GM12878 (cell line): ENCODE results near the gene SOX5. TPM values are rescaled to one million over a fixed set of nuclear protein-coding genes. Genes with fewer than 3 reads are reported as not detected.

Experiments used
- ATAC-seq: fragments of 200-7000 bp; cut with Tn5 transposase; 3 replicates; pipeline ENCODE4 v1.9.1; 2020; ENCODE audit warnings: mild to moderate bottlenecking, moderate library complexity
- BruUV-seq: library from RNA; stranded (reverse); fragments of 400-500 nt; replicated peaks from 2 replicates; lab custom pipeline; 2021; lab: Mats Ljungman, UMichigan
- CTCF ChIA-PET: fragments of 300-600 bp; sonication (Branson Sonifier 250); formaldehyde crosslinking; extraction: SDS; loops from one replicate; lab custom pipeline; 2021; ENCODE audit warnings: inconsistent platforms; lab: Yijun Ruan, JAX
- POLR2A ChIA-PET: fragments of 350-600 bp; formaldehyde crosslinking; extraction: SDS; loops from one replicate; lab custom pipeline; 2021; ENCODE audit warnings: inconsistent platforms; lab: Charles Lee
- RAD21 ChIA-PET: fragments of 300-600 bp; sonication (Branson Sonifier 250); formaldehyde crosslinking; loops from one replicate; lab custom pipeline; 2023; ENCODE audit warnings: antibody characterized with exemption; ENCODE audit not compliant: unreplicated experiment; lab: Charles Lee
- SMC1A ChIA-PET: fragments of 300-600 bp; sonication (Branson Sonifier 250); formaldehyde crosslinking; loops from one replicate; lab custom pipeline; 2023; ENCODE audit not compliant: unreplicated experiment, uncharacterized antibody; lab: Charles Lee
- DNase-seq: peaks from one replicate; pipeline ENCODE4 v3.0.0-alpha.2; 2011; ENCODE audit warnings: low read depth, low spot score
- FAIRE-seq: peaks from 3 replicates; lab custom pipeline; 2011; peaks lifted over from hg19 to GRCh38; lab: Jason Lieb, UNC
- H2AFZ ChIP-seq: 2 replicates; pipeline ENCODE4 v1.6.0; 2011; ENCODE audit warnings: low read depth, low read length, control low read depth; ENCODE audit not compliant: control insufficient read depth
- H3K27ac ChIP-seq: 2 replicates; pipeline ENCODE4 v1.5.1; 2011; ENCODE audit warnings: control low read depth; ENCODE audit not compliant: control insufficient read depth, insufficient read depth
- H3K27me3 ChIP-seq, 2 experiments: replicated peaks in 1 of 2; 2 replicates each; pipeline versions ENCODE4 v1.6.0 to v1.6.1; 2011; ENCODE audit warnings: low read length in 1 of 2; ENCODE audit not compliant: control insufficient read depth in 2 of 2, insufficient read depth in 2 of 2
- H3K36me3 ChIP-seq, 2 experiments: 2 replicates each; pipeline ENCODE4 v1.5.1; 2011; ENCODE audit warnings: low read length in 1 of 2; ENCODE audit not compliant: control insufficient read depth in 2 of 2, insufficient read depth in 2 of 2
- H3K4me1 ChIP-seq: 2 replicates; pipeline ENCODE4 v1.6.1; 2011; ENCODE audit warnings: mild to moderate bottlenecking, low read length, moderate library complexity, mixed read lengths; ENCODE audit not compliant: control insufficient read depth, insufficient read depth
- H3K4me2 ChIP-seq: 2 replicates; pipeline ENCODE4 v1.6.0; 2011; ENCODE audit warnings: control low read depth; ENCODE audit not compliant: control insufficient read depth, insufficient read depth
- H3K4me3 ChIP-seq: fragments of 200-600 bp; sonication (generic); 2 replicates; pipeline ENCODE4 v1.5.1; 2016
- H3K79me2 ChIP-seq: 2 replicates; pipeline ENCODE4 v1.6.0; 2011; ENCODE audit warnings: low read length; ENCODE audit not compliant: control insufficient read depth, insufficient read depth
- H3K9ac ChIP-seq: 2 replicates; pipeline ENCODE4 v1.8.0; 2011; ENCODE audit warnings: low read length, control low read depth, mixed read lengths; ENCODE audit not compliant: control insufficient read depth, insufficient read depth
- H3K9me3 ChIP-seq: replicated peaks from 3 replicates; pipeline ENCODE4 v1.5.1; 2011; ENCODE audit warnings: mild to moderate bottlenecking, low read length; ENCODE audit not compliant: control insufficient read depth, insufficient read depth
- H4K20me1 ChIP-seq: 2 replicates; pipeline ENCODE4 v1.6.0; 2011; ENCODE audit not compliant: control insufficient read depth, insufficient read depth
- ESRRA ChIP-seq: IDR thresholded peaks from 2 replicates; pipeline ENCODE4 v1.6.1; 2012; ENCODE audit warnings: mild to moderate bottlenecking, low read length, improper control_type of control experiment
- MLLT1 ChIP-seq: fragments of 450-650 bp; IDR thresholded peaks from 2 replicates; pipeline ENCODE4 v1.6.1; 2016; ENCODE audit warnings: mild to moderate bottlenecking
- NRF1 ChIP-seq: conservative IDR thresholded peaks from 2 replicates; pipeline ENCODE4 v1.6.1; 2011; ENCODE audit warnings: mild to moderate bottlenecking, low read depth, low read length, improper control_type of control experiment
- SRF ChIP-seq, 2 experiments: IDR thresholded peaks; 2 replicates each; pipeline ENCODE4 v1.6.1; 2011; ENCODE audit warnings: low read depth in 2 of 2, low read length in 2 of 2, mild to moderate bottlenecking in 1 of 2, moderate library complexity in 1 of 2
- YBX1 ChIP-seq: fragments of 450-650 bp; IDR thresholded peaks from 2 replicates; pipeline ENCODE4 v1.6.1; 2016; ENCODE audit warnings: antibody characterized with exemption
- ZNF687 ChIP-seq: fragments of 450-650 bp; IDR thresholded peaks from 2 replicates; pipeline ENCODE4 v1.6.1; 2017; ENCODE audit warnings: mild to moderate bottlenecking, moderate library complexity
- ZSCAN29 ChIP-seq: fragments of 450-650 bp; IDR thresholded peaks from 2 replicates; pipeline ENCODE4 v1.6.1; 2017; ENCODE audit warnings: mild to moderate bottlenecking, moderate library complexity
- WGBS: methylation state at CpG from one replicate; pipeline ENCODE4 v1.1.6; 2016; ENCODE audit warnings: low lambda C conversion rate; ENCODE audit not compliant: insufficient replicate concordance, insufficient coverage; ENCODE audit errors: missing lambda C conversion rate; 5-methylcytosine and 5-hydroxymethylcytosine counted together
- in situ Hi-C: fragments of 300-500 bp; cut with MboI; formaldehyde crosslinking; loops from 9 replicates; pipeline ENCODE4 v1.14.3; 2018; ENCODE audit warnings: mixed read lengths
- intact Hi-C: fragments of 100-400 bp; cut with micrococcal nuclease; formaldehyde crosslinking; loops from one replicate; pipeline ENCODE4 v1.14.2; 2022; ENCODE audit not compliant: unreplicated experiment
- polyA plus RNA-seq, 11 experiments: library from polyadenylated mRNA; depleted of rRNA in 4 of 11; unstranded in 6 of 11; stranded (reverse) in 5 of 11; fragments of >200 nt; fragmentation: Nextera tagmentation in 4 of 11; fragmentation: Illumina TruSeq in 1 of 11; extraction: Ambion mirVana in 4 of 11; extraction: Trizol in 1 of 11; gene quantifications; 1 replicate in 1 of 11; 2 replicates in 10 of 11; pipeline versions ENCODE4 v1.2.1 to v1.2.3, GENCODE V29; 2011 to 2016; ENCODE audit warnings: inconsistent platforms in 2 of 11, missing spikeins in 2 of 11, low read depth in 1 of 11
- total RNA-seq, 4 experiments: library from RNA; depleted of rRNA in 3 of 4; stranded (reverse); fragments of >200 nt in 3 of 4; fragmentation: Illumina TruSeq in 1 of 4; extraction: Trizol in 1 of 4; gene quantifications; 2 replicates each; pipeline versions ENCODE4 v1.2.1 to v1.2.3, GENCODE V29; 2013 to 2021

The SOX5 gene
- total and polyA plus RNA-seq, 10 of the 15 experiments (the other 5 are each of a cell fraction or from before 2014, with no cell fraction given) = 0.08 to 1.0 (median 0.24) TPM

GRCh38 chr12:23853640-23854039, 95.8 kb downstream of the SOX5 start:
- no TSS peak for BruUV-seq
- Histone ChIP-seq H3K79me2 (no peaks in the 10 kb centered on the region), H3K4me3 (no peak overlapping the region), H3K27me3 (no peaks in the 10 kb centered on the region), H4K20me1 (no peaks in the 10 kb centered on the region), H3K4me1 (no peaks in the 10 kb centered on the region), H3K36me3 (no peaks in the 10 kb centered on the region), H3K27ac (no peak overlapping the region), H3K4me2 (no peak overlapping the region), H3K9ac (no peak overlapping the region), H2AFZ (no peak overlapping the region)
- CTCF ChIA-PET = interaction anchor here (1.7 kb wide), 1 partner anchor 16 kb away, joined by 3 read pairs; no protein-coding TSS in a partner anchor
- SMC1A ChIA-PET = interaction anchor here (0.7 kb wide), 1 partner anchor 151 kb away, joined by 4 read pairs; no protein-coding TSS in a partner anchor
- ATAC-seq = no peak
- 23% methylated on average over 3 of the region's 3 CpGs for WGBS
- POLR2A ChIA-PET = no interaction called here
- no peak for DNase-seq
- intact Hi-C loops = no loop called here
- TF ChIP-seq ZSCAN29 (no peak), ZNF687 (no peak), ESRRA (no peak), MLLT1 (no peak), YBX1 (no peak), SRF (IDR thresholded peaks at IDR 0.05; ENCODE audit: low read depth in 2 of 2, low read length in 2 of 2) (no peak), NRF1 (no peak)
- TF ChIP-seq, all 136 proteins: peak for 0
- FAIRE-seq = no peak
- in situ Hi-C loops = no loop called here
- RAD21 ChIA-PET = no interaction called here
- H3K9me3 ChIP-seq = no peaks in the 10 kb centered on the region
